ENCODE results near the gene TGFA.

- TF ChIP-seq EZH2 (IDR thresholded peaks at IDR 0.05; ENCODE audit: insufficient read depth, poor library complexity, severe bottlenecking): no peak
- TF ChIP-seq EZH2phosphoT487 (IDR thresholded peaks at IDR 0.05; ENCODE audit: insufficient read depth, low read depth): no peak
Measured at GRCh38 chr2:70557171-70557838, 3.7 kb upstream of the TGFA start.
